ENCODE measurements around the gene C6orf89.

GRCh38 chr6:36973190-36973589, 87.4 kb downstream of the C6orf89 start:
- TF ChIP-seq CTCF (IDR thresholded peaks at IDR 0.05; ENCODE audit: low read depth, low read length) (no peak), EZH2phosphoT487 (IDR thresholded peaks at IDR 0.05; ENCODE audit: low read depth) (no peak)

All from OCI-LY3 (cell line).